GM10266 (cell line): ENCODE measurements around the gene ECM1.

Experiments
- DNase-seq: peaks from one replicate; pipeline ENCODE4 v3.0.0; 2012; ENCODE audit errors: extremely low spot score
- CTCF ChIP-seq: IDR thresholded peaks from 2 replicates; pipeline ENCODE4 v1.5.1; 2012; ENCODE audit warnings: mild to moderate bottlenecking, low read depth; ENCODE audit not compliant: control insufficient read depth, insufficient read depth; ENCODE audit errors: missing control alignments

ECM1 gene

GRCh38 chr1:150544204-150544603 is 36.3 kb downstream of the ECM1 start:
- DNase-seq, result no peak
- no peak for TF ChIP-seq CTCF

- no peak for TF ChIP-seq CTCF
- DNase-seq, result no peak
Measured at GRCh38 chr1:150545486-150546032, 37.6 kb downstream of the ECM1 start.

- no peak for DNase-seq
- no peak for TF ChIP-seq CTCF
Measured at GRCh38 chr1:150546294-150546937, 38.5 kb downstream of the ECM1 start.

DNA sequence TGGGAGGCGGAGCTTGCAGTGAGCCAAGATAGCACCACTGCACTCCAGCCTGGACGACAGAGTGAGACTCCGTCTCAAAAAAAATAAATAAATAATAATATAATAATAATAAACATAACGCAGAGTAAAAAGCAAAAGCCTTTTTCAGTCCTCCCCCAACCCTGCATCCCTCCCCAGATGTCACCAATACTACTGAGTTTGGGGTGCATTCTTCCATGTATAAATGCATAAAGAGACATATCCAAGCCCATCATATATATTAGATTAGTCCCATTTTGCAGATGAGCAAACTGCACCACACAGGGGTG is 40.4 kb downstream of the ECM1 start:
- TF ChIP-seq CTCF, result no peak

GRCh38 chr1:150548632-150549495 is 41.0 kb downstream of the ECM1 start, which contains the start of gene ADAMTSL4:
Gene ADAMTSL4, plus strand, starts transcription at chr1:150549408. Its CDS starts 2,881 bp downstream, at chr1:150552289.
- DNase-seq, result peak; percentile 84
- peak; percentile 19 for TF ChIP-seq CTCF

More for the DNA sequence above, 40.4 kb downstream of the ECM1 start:
- DNase-seq, result no peak

DNA sequence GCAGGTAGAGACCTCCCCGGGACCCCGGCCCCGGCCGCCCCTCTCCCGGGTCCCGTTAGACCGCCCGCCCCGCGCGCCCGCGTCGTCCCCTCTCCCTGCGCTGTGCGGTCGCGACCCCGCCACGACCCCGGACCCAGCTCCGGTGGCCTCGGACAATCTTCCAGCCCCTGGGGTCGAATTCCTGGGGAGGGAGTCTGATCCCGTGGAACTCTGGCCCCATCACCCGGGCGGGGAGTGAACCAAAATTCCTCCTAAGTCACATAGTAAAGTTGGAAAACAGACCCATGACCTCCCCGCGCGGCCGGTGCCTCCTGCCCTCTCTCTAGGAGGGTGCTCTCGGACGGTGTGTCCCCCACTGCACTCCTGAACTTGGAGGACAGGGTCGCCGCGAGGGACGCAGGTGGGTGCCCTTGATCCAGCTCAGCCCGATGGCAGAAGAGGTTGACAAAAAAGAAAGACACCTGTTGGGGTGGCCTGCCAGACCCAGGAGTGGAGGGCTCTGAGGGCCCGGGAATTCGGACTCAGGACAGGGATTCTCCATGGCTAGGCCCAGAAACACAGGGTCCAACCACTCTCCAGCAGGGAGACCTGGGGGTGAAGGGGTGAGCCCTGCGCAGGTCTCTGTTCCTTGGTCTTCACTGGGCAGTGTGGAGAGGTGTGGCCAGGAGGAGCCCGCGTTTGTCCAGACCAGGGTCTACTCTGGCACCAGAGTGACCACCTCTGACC is 41.8 kb downstream of the ECM1 start:
- no peak for DNase-seq
- no peak for TF ChIP-seq CTCF
